HG03558 (cell line): Measurements from ENCODE around the gene ST6GAL1.

ENCODE experiments used
- ATAC-seq: cut with Tn5 transposase; IDR thresholded peaks from one replicate; pipeline ENCODE4 v1.9.1; 2021; ENCODE audit warnings: moderate number of reproducible peaks; ENCODE audit not compliant: unreplicated experiment; ENCODE audit errors: extremely low read depth

Gene ST6GAL1

DNA sequence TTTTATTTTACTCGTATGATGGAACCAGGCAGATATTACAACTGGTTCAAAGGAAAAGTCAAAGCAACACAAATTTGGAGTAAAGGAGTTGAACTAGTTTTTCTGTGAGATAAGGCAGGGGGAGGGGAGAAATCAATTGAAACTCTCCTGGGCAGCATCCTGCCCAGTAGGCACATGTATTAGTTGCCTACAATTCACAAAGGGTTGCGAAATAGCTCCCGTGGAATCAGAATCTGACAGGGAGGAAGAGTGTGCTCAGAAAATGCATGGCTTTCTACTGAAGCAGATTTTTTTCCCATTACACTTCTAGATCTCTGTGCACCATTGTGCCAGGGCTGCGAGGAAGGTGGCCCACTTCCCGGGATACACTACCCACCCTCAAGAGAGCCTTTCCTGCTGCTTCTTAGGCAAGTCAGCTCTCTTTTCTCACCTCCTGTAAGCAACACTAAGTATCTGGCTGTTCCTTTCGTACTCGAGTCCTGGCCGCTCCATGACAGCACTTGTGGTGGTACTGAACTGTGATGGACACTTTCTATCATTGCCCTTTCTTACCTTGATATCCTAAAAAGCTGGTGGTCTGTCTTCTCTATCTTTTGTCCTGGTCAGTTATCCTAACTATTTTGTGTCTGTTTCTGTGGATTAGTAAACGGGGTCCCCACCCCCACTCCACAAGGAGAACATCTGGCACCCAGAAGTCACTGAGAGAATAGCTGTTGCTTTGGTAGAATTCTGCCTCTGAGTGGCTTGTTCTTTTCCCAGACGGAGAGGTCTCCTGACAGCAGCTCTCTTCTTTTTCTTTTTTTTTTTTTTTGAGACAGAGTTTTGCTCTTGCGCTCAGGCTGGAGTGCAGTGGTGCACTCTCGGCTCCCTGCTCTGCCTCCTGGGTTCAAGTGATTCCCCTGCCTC, 134.1 kb downstream of the ST6GAL1 start:
- no peak for ATAC-seq

DNA sequence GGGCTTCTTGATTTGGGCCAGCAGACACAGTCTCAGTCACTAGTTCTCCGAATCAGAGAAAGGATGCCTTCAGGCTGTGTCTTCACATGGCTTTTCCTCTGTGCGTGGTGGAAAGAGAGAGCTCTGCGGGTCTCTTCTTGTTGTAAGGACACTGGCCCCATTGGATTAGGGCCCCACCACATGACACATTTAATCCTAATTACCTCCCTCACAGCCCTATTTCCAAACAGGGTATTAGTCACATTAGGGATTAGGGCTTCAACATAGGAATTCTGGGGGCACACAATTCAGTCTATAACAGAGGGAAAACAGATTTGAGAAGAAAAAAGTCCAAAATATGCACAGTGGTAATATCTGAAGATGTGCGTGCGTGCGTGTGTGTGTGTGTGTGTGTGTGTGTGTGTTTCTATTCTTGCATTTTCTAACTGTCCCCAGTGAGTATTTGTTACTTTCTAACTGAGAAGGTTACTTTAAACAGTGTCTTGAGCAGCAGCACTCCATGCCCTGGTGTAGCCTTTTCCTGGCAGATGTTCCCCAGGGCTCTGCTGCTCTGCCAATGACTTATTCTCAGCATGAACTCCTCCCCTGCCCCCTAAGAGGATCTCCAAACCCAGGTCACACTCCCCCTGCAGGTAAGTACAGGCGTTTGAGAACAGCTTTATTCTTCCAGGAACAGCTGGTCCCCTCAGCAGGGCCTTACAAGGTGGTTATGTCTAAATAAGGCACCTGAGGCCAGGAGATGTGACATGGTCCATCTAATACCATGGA, 136.1 kb downstream of the ST6GAL1 start:
- ATAC-seq: no peak

DNA sequence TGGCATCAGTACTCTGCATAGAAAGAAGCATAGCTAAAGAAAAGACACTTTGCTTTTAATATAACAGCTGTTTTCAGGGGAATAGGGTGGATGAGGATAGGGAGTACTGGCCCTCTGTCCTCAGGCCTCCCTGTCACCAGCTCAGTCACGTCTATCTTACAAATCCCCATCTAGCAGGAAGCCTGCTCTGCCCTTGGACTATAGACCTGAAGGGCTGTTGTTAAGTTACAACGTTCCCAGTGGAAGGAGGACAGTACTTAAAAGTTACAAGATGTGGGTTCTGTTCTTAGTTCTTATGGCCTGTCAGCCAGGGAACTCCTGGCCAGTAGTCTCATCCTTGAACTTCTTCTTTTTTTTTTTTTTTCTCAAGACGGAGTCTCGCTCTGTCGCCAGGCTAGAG, 138.5 kb downstream of the ST6GAL1 start:
- ATAC-seq: no peak

DNA sequence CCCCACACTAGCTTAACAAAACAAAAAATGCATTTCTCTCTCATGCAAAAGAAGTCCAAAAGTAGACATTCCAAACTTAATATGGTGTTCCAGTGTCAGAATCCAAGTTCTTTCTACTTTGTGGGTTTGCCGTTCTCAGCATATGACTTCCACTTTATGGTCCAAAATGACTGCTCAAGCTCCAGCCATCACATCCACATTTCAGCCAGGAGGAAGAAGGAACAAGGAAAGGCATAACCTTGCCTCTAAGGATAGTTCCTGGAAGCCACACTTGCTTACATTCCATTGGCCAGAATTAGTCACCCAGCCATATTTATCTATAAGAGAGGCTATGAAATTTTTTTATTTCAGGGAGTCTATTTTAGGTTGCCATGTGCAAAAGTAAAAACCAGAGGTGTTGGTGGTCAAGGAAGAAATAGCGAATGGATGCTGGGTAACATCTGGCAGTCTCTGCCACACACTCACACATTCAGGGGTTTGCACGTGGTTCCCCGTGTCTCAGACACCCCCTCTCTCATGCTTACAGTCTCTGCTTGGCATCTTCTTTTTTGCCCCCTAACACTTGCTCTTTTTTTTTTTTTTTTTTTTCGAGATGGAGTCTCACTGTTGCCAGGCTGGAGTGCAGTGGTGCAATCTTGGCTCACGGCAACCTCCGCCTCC, 139.7 kb downstream of the ST6GAL1 start:
- no peak for ATAC-seq

DNA sequence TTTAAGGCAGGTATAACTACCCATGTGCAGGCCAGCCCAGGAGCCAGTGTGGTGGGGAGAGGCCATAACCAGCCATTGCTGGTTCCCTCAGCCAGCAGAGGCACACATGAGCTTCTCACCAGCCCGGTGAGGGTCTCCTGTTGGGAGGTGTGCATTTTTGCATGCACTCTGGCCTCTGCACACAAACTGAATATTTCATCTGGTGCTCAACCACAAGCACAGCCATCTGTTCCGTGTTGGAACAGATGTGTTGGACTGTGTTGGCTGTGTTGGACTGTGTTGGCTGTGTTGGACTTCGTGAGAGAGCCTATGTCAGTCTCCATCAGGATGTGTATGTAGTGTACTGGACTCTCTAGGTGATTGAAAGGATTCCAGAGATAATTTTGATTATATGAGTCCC, 141.8 kb downstream of the ST6GAL1 start:
- no peak for ATAC-seq

DNA sequence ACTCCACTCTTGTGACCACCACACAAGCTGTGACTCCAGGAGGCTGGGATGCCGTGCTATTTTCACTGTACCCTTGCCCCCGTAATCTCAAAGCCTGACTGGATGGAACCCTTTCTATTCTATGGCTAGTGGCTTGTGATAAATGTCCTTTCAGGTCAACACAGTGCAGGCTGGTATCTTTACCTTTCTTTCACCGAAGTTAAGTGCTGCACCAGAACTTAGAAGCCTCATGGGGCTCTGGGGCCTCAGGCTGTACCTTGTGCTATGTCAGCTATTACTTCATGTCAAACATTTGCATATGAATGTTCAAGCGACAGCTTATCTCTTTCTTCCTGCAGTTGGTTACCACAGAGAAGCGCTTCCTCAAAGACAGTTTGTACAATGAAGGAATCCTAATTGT, 142.2 kb downstream of the ST6GAL1 start:
- ATAC-seq: no peak

DNA sequence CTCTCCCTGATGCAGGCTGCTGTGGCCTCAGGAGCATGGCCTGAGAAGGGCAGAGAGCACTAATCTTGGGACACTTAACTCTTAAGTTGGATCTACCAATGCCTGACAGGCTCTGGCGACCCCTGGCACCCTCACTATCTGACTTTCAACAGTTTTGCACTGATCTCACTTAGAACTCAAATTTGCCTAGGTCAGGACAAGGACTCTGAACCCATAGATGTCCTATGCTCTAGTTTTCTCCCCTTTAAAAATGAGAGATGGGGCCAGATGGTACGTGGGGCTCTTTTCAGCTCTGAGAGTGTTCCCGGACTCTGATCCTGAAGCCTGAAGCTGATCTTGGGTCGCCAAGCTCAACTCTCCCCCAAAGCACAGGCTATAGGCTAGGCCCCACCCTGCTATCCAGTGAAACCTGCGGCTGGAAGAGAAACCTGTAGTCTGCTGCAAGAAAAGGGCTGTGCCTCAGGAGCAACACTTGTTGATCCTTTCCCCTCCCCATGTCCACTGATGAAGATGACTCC, 143.3 kb downstream of the ST6GAL1 start:
- no peak for ATAC-seq

DNA sequence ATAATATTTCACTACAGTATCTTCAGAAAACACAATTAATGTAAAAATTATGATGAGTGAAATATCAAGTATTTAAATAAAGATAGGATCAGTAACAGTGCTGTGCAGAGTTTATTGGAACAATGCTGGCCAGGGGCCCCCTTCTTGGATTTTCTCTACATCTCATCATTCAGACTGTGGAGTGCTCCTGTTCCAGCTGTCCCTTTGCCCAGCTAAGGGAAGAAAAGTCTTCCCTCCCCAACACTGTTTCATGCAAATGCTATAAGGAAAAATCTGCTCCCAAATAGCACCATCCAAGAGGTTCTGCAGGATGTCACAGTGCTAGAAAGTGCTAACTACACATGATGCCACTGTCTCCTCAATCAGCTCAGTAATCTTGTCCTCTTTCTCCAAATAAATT, 144.5 kb downstream of the ST6GAL1 start:
- no peak for ATAC-seq

DNA sequence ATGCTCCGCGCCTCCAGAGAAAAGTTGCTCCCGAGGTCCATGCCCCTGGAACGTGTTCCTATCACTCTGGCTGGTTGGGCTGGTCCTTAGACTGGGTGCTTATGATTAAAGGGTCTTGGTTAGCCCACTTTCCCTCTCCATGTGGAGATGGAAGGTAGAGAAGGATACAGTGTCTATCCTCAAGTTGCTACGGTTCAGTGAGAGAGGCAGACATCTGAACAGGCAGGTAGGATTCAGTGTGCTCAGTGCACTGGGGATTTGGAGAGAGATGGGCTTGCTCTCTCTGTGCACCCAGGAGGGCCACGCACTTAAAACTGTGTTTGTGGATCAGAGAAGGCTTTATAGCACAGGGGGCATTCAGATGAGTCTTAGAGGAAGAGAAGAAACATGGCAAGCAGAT, 146.0 kb downstream of the ST6GAL1 start:
- ATAC-seq: no peak

DNA sequence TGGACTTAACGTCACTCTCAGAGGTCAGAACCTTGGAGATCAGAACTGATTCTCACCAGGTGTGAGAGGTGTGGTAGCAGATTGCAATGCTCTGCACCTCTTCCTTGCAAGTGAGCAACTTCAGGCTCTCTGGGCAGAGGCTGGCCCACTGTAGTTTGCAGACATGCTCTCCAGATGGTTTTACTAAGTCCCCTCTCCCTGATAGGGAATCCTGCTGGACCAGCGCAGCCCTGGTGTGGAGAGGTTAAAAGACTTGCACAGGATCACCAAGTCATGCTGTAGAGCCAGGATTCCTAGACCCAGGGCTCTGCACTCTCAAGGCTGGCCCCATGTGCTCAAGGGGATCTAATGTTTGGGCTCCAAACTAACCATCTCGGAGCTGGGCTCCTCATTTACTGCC, 146.8 kb downstream of the ST6GAL1 start:
- no peak for ATAC-seq

DNA sequence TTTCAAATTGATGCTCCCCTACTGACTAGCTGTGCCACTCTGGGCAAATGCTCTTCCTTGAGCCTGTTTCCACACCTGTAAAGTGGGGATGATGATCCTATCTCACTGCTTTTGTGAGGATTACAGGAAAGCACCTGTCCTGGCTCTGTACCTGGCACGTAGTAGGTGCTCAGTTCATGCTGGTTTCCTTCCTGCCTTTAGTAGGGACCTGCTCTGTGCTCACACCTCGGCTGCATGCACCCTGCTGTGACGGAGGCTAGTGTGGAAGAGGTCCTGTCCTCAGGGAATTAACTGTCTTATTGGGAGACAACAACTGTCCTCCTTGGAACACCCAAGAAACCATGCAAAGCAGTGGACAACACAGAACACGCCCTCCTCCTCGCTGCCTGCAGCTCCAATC, 147.2 kb downstream of the ST6GAL1 start:
- no peak for ATAC-seq

DNA sequence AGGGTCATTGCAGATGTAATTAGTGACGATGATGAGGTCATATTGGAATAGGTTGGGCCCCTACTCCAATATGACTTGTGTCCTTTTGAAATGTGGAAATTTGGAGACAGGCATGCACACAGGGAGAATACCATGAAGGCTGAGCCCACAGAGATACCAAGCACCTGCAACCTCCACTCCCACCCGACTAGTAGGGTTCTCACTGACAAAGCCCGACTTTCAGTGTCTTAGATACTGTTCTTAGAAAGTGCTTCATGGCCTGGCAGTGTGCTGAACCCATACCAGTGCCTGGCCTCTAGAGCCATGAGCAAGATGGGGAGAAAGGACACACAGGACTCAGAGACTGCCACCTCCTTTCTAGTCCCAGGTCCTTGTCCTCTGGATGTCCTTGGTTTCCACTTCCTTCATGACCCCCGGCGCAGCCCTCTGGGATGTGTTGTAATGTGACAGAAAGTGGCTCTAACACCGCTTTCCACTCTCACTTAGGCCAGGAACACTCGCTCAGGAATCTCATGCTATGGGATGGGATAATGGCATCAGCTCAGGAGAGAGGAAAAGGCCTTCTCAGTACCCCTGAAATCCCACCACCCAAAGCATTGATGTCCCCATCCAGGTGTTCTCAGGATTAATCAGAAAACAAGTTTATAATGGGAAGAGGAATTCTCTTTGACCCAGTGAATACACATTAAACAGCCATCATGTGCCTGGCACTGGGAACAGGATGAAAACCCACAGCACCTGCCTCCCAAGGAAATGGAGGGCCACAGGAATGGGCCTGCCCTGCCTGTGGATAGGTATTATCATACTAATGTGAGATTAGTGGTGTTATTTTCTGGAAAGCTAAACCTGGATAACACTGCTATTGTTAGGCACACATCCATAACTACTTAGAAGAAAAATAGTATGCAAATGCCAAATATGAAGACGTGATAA, 149.0 kb downstream of the ST6GAL1 start:
- no peak for ATAC-seq

DNA sequence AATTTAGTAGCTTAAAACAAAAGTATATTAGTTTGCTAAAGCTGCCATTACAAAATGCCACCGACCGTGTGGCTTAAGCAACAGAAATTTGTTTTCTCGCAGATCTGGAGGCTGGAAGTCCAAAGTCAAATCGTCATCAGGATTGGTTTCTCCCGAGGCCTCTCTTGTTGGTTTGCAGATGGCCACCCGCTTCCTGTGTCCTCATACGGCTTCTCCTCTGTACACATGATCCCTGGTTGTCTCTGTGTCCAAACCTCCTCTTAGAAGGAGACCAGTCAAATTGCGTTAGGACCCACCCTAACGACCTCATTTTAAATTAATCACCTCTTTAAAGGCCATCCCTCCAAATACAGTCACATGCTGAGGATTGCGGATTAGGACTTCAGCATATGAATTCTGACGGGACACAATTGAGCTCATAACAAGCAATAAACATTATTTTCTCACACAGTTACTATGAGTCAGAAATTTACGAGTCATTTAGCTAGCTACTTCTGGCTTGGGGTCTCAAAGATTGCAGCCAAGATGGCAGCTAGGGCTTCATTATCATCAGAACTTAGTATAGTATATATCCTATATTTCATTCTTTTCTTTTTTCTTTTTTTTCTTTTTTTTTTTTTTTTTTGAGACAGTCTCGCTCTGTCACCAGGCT, 150.6 kb downstream of the ST6GAL1 start:
- no peak for ATAC-seq

DNA sequence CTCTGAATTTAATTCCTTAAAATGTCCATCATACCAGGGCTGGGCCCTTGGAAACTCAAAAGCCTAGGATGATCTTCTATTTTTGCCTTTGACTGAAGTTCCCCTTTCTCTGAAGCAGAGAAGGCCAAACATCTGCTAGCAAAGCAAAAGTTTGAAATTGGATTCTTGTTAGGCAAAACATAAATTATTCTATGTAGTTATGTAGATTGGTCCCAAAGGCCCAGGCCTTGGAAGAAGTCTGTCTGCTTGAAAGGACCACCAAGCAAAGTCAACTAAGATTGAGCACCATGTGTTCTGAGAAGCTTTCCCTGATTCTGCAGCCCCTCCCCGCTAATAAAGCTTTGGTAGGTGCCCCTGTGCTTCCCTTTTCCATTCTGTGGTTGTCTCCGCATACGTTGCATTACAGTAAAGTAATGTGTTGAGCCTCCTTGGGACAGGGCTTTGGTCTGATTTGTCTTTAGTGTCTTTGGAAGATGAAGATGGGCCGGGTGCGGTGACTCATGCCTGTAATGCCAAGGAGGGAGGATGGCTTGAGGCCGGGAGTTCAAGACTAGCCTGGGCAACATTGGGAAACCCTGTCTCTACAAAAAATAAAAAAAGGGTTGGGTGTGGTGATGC, 152.5 kb downstream of the ST6GAL1 start:
- ATAC-seq: no peak

DNA sequence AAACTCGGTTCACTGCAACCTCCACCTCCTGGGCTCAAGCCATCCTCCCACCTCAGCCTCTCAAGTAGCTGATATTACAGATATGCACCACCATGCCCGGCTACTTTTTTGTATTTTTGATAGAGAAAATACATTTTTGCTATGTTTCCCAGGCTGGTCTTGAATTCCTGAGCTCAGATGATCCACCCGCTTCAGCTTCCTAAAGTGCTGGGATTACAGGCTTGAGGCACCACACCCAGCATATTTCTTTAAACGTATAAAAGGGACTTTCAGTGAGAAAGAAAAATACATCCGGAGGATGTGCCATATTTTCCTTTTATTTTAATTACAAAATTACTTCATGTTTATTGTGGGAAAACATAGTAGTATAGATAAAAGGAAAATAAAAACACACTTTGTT, 153.8 kb downstream of the ST6GAL1 start:
- no peak for ATAC-seq

DNA sequence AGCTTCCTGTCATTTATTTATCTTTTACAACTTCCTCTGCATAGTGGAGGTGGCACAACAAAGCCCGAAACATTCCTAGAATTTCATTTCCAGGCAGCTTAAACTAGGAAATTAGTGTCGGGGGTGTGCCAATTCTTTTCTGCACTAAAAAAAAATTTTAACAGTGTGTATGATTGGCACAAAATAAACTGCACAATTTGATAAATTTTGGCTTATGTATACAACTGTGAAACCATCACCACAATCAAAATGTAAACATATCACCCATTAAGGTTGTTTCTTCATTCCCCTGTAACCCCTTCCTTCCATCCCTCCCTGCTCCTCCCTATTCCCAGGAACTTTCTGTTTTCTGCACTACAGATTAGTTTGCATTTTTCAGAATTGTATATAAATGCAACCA, 154.3 kb downstream of the ST6GAL1 start:
- ATAC-seq: no peak

DNA sequence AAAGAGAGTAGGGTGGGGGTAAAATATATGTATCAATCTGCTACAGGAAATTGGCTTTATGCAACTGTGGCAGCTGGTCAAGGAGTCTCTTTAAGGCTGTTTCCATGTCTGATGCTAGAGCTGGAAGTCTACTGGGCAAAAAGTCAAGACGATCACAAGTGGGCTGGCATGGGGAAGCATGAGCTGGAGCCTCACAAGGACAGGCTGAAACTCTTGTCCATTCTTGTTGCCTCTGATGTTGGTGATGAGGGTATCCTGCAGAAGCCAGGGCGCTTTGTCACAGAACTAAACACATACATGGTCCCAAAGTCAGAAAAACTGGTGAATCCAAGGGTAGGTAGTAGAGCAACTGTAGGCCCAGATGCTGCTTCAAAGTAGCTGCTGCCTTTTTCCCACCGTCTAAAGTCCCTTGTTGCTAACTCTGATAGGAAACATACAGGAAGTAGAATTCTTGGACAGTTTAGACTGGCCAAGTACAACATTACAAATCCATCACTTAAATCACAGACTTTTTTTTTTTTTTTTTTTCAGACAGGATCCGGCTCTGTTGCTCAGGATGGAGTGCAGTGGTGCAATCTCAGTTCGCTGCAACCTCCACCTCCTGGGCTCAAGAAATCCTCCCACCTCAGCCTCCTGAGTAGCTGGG, 154.8 kb downstream of the ST6GAL1 start:
- ATAC-seq: no peak

DNA sequence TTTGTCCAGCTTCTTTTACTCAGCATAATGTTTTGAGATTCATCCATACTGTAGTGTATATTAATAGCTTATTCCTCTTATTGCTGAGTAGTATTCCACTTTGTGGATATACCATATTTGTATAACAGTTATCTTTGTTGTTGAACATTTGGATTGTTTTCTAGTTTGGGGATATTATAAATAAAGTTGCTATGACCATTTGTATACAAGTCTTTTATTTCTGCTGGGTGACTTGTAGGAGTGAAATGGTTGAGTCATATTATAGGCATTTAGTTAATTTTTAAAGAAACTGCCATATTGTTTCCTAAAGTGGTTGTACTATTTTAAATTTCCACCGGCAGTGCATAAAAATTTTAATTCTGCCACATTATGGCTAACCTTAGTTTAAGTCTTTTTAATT, 155.6 kb downstream of the ST6GAL1 start:
- no peak for ATAC-seq
